Germinal center (tissue), 1 donor: ENCODE measurements around the gene TUB.
A peak's percentile ranks its signal among the peaks of the same experiment; 100 is the strongest.

Experiments used
- DNase-seq: peaks from one replicate; pipeline ENCODE4 v3.0.0; 2012; ENCODE audit warnings: mixed read lengths, low spot score

Gene TUB

GRCh38 chr11:8092587-8093424, 11.8 kb downstream of the TUB start:
- peak; percentile 50 for DNase-seq

GRCh38 chr11:8093931-8094575, 13.0 kb downstream of the TUB start:
- no peak for DNase-seq

- DNase-seq, result no peak
Measured at GRCh38 chr11:8094656-8095055, 13.6 kb downstream of the TUB start.

GRCh38 chr11:8095371-8095770, 14.4 kb downstream of the TUB start:
- DNase-seq, result no peak

- no peak for DNase-seq
Measured at GRCh38 chr11:8095806-8096522, 15.0 kb downstream of the TUB start.

GRCh38 chr11:8096575-8096974, 15.6 kb downstream of the TUB start:
- DNase-seq, result no peak

- no peak for DNase-seq
Measured at GRCh38 chr11:8097062-8097461, 16.1 kb downstream of the TUB start.

- DNase-seq, result no peak
Measured at GRCh38 chr11:8097468-8097867, 16.5 kb downstream of the TUB start.

- no peak for DNase-seq
Measured at GRCh38 chr11:8097926-8098325, 16.9 kb downstream of the TUB start.

GRCh38 chr11:8098361-8098760, 17.4 kb downstream of the TUB start:
- DNase-seq, result no peak

- DNase-seq, result no peak
Measured at GRCh38 chr11:8098879-8099278, 17.9 kb downstream of the TUB start.

- peak; percentile 41 for DNase-seq
Measured at GRCh38 chr11:8099291-8099899, 18.4 kb downstream of the TUB start.

GRCh38 chr11:8100158-8100557, 19.1 kb downstream of the TUB start:
- DNase-seq, result no peak

- DNase-seq, result no peak
Measured at GRCh38 chr11:8100605-8101004, 19.6 kb downstream of the TUB start.

GRCh38 chr11:8101421-8101820, 20.4 kb downstream of the TUB start:
- DNase-seq, result no peak

GRCh38 chr11:8102296-8102915, 21.4 kb downstream of the TUB start:
- no peak for DNase-seq

- no peak for DNase-seq
Measured at GRCh38 chr11:8102965-8103364, 22.0 kb downstream of the TUB start.

- DNase-seq, result no peak
Measured at GRCh38 chr11:8103909-8104308, 22.9 kb downstream of the TUB start.

- DNase-seq, result no peak
Measured at GRCh38 chr11:8105133-8105532, 24.1 kb downstream of the TUB start.

- no peak for DNase-seq
Measured at GRCh38 chr11:8105666-8106065, 24.7 kb downstream of the TUB start.

- no peak for DNase-seq
Measured at GRCh38 chr11:8106679-8107078, 25.7 kb downstream of the TUB start.

GRCh38 chr11:8107642-8108041, 26.6 kb downstream of the TUB start:
- DNase-seq, result no peak
